HG02973 (cell line): Measurements from ENCODE around the gene NEUROD1.
"Not testable (repeated sequence)": the region's sequence is repeated elsewhere in the genome, so short reads cannot be mapped to it uniquely, and the experiment has no call there.

Experiments
- ATAC-seq: cut with Tn5 transposase; IDR thresholded peaks from one replicate; pipeline ENCODE4 v1.9.1; 2021; ENCODE audit warnings: moderate library complexity; ENCODE audit not compliant: unreplicated experiment

The NEUROD1 gene

GRCh38 chr2:181680055-181680936 lies at the start of gene NEUROD1:
NEUROD1 (minus strand) TSS chr2:181680517; CDS start chr2:181678860, 1,657 bp downstream.
- no peak for ATAC-seq

- no peak for ATAC-seq
These were observed 45.2 kb upstream of the NEUROD1 start for GRCh38 chr2:181725476-181725875.

- no peak for ATAC-seq
These were observed 44.3 kb upstream of the NEUROD1 start for GRCh38 chr2:181724662-181725061.

- no peak for ATAC-seq
These were observed 43.4 kb upstream of the NEUROD1 start for GRCh38 chr2:181723731-181724130.

GRCh38 chr2:181715033-181715630 lies 34.8 kb upstream of the NEUROD1 start:
- peak; percentile 87 for ATAC-seq

- not testable (repeated sequence) for ATAC-seq
These were observed 30.7 kb upstream of the NEUROD1 start for GRCh38 chr2:181711051-181711450.

- not testable (repeated sequence) for ATAC-seq
These were observed 22.2 kb upstream of the NEUROD1 start for GRCh38 chr2:181702519-181702918.

- no peak for ATAC-seq
These were observed 17.9 kb upstream of the NEUROD1 start for GRCh38 chr2:181698223-181698622.

- ATAC-seq = no peak
These were observed 17.3 kb upstream of the NEUROD1 start for GRCh38 chr2:181697571-181697970.

GRCh38 chr2:181697126-181697525 lies 16.8 kb upstream of the NEUROD1 start:
- no peak for ATAC-seq

- ATAC-seq = no peak
These were observed 14.0 kb upstream of the NEUROD1 start for GRCh38 chr2:181694271-181694670.

GRCh38 chr2:181690860-181691259 lies 10.5 kb upstream of the NEUROD1 start:
- no peak for ATAC-seq

- ATAC-seq = no peak
These were observed 6.4 kb upstream of the NEUROD1 start for GRCh38 chr2:181686576-181687185.

GRCh38 chr2:181685150-181685688 lies 4.9 kb upstream of the NEUROD1 start:
- no peak for ATAC-seq

GRCh38 chr2:181684454-181685149 lies 4.3 kb upstream of the NEUROD1 start:
- ATAC-seq = no peak

- no peak for ATAC-seq
These were observed 3.5 kb upstream of the NEUROD1 start for GRCh38 chr2:181683518-181684453.

- ATAC-seq = no peak
These were observed 2.6 kb upstream of the NEUROD1 start for GRCh38 chr2:181682795-181683517.

- ATAC-seq = no peak
These were observed 1.9 kb upstream of the NEUROD1 start for GRCh38 chr2:181682026-181682789.
